ENCODE results near the gene IZUMO1R.

DNA sequence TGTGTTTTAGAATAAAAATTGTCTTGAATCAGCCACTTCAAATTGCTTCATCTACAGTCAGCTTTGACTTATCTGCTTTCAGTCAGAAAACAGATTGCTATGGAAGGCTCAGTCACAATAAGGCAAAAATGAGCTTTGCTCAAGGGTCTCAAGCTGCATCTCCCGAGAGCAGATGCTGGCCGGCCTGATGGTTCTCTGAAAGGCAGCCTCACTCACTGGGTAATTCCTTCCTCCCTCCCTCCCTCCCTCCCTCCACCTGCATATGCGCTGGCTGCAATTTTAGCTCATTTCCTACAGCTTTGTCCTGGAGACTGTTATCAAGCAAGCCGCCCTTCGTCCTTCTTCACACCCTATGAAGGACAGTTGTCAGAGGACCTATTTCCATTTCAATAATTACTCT lies 1.6 kb upstream of the IZUMO1R start:
- TF ChIP-seq CTCF (IDR thresholded peaks at IDR 0.05), result no peak
- TF ChIP-seq POLR2A (IDR thresholded peaks at IDR 0.05), result no peak
